Measurements from ENCODE around the gene ZNF302. TPM values are rescaled to one million over a fixed set of nuclear protein-coding genes. Genes with fewer than 3 reads are reported as not detected.

The ZNF302 gene
- total RNA-seq, 1 donor from 2014 or later = 32.4 TPM

DNA sequence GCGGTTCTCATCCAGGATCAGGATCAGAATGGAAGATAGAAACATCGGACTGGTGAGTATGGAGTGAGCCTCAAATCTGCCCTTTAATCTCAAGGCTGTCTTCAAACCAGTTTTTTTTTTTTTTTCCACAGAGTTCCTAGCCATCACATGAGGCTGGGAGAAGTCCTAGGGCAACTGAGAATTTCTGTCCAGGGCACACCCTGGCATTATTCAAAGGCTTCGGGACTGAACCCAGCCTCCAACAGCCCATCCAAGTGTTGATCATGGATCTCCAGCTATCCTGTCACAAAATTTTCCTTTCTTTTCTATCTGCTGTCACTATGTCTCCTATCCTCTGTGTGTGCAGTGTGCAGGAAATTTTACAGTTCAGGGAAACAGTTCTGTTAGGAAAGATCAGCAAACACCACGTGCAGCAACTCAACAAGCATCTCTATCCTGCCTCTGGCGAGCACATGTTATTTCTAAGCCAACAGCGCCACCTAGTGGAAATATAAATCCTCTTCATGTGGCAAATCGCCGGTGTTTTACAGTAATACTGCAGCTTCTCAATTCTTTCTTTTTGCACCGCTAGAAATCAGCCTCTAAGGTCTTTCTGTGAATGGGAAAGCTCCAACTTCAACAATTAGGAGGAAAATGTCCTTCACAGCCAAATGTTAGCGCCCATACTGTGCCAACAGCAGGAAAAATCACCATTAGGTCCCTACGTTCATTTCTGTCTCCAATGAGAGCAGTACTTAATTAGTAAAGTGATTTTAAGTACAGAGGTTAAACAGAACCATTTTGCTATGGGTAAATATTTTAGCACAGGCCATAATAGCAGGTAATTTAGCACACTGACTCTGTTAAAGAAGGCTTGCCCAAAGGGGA, 35.1 kb downstream of the ZNF302 start:
- peaks cover 8% of the 10 kb centered on the region for H3K9me3 Mint-ChIP-seq (ENCODE audit: unreplicated experiment)
- no peak overlapping the region for H3K4me3 Mint-ChIP-seq (ENCODE audit: unreplicated experiment)
- H3K27me3 Mint-ChIP-seq (ENCODE audit: unreplicated experiment) = peaks cover 2% of the 10 kb centered on the region
- peaks cover 6% of the 10 kb centered on the region for H3K36me3 Mint-ChIP-seq (ENCODE audit: low read depth, unreplicated experiment)
- DNase-seq (ENCODE audit: low spot score) = peak; percentile 59
- peak; percentile 99 for TF ChIP-seq CTCF (IDR thresholded peaks at IDR 0.05; ENCODE audit: unreplicated experiment)
- H3K4me1 Mint-ChIP-seq (ENCODE audit: unreplicated experiment) = no peaks in the 10 kb centered on the region
- no peak overlapping the region for H3K27ac Mint-ChIP-seq (ENCODE audit: unreplicated experiment)

- DNase-seq (ENCODE audit: low spot score) = no peak
- TF ChIP-seq CTCF (IDR thresholded peaks at IDR 0.05; ENCODE audit: unreplicated experiment) = no peak
- peaks cover 2% of the 10 kb centered on the region for H3K27me3 Mint-ChIP-seq (ENCODE audit: unreplicated experiment)
Measured at GRCh38 chr19:34713262-34713637, 35.8 kb downstream of the ZNF302 start.

GRCh38 chr19:34715357-34715756, 37.9 kb downstream of the ZNF302 start:
- Mint-ChIP-seq H3K27ac (ENCODE audit: unreplicated experiment) (no peak overlapping the region), H3K4me1 (ENCODE audit: unreplicated experiment) (no peaks in the 10 kb centered on the region), H3K9me3 (ENCODE audit: unreplicated experiment) (peaks cover 8% of the 10 kb centered on the region), H3K36me3 (ENCODE audit: low read depth, unreplicated experiment) (peaks cover 6% of the 10 kb centered on the region), H3K27me3 (ENCODE audit: unreplicated experiment) (no peaks in the 10 kb centered on the region), H3K4me3 (ENCODE audit: unreplicated experiment) (no peak overlapping the region)
- no peak for TF ChIP-seq CTCF (IDR thresholded peaks at IDR 0.05; ENCODE audit: unreplicated experiment)
- no peak for DNase-seq (ENCODE audit: low spot score)

More at GRCh38 chr19:34713262-34713637, 35.8 kb downstream of the ZNF302 start:
- H3K4me3 Mint-ChIP-seq (ENCODE audit: unreplicated experiment) = no peak overlapping the region
- no peak overlapping the region for H3K27ac Mint-ChIP-seq (ENCODE audit: unreplicated experiment)
- peaks cover 8% of the 10 kb centered on the region for H3K9me3 Mint-ChIP-seq (ENCODE audit: unreplicated experiment)
- no peaks in the 10 kb centered on the region for H3K4me1 Mint-ChIP-seq (ENCODE audit: unreplicated experiment)
- H3K36me3 Mint-ChIP-seq (ENCODE audit: low read depth, unreplicated experiment) = peaks cover 6% of the 10 kb centered on the region

DNA sequence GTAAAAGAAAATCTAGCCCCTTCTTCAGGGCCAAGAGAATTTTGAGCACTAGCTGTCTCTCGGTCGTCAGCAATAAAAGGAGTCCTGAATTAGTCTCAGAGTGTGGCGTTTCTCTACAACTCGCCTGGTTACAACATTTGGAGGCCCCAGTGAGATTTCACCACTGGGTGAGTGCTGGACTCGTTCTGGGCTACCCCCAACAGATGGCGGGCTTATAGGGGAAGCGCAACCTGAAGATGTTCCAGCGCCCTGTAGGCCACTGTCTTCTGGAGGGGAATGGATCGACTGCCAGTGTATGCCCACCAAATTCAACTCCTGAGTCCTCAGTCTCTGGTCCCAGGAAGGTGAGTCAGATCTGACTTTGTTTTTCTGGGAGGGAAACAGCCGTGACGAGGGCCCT, 44.9 kb downstream of the ZNF302 start:
- DNase-seq (ENCODE audit: low spot score) = no peak
- no peak for TF ChIP-seq CTCF (IDR thresholded peaks at IDR 0.05; ENCODE audit: unreplicated experiment)
- no peaks in the 10 kb centered on the region for H3K9me3 Mint-ChIP-seq (ENCODE audit: unreplicated experiment)
- H3K4me1 Mint-ChIP-seq (ENCODE audit: unreplicated experiment) = peaks cover under 1% of the 10 kb centered on the region
- H3K4me3 Mint-ChIP-seq (ENCODE audit: unreplicated experiment) = no peak overlapping the region
- H3K36me3 Mint-ChIP-seq (ENCODE audit: low read depth, unreplicated experiment) = no peaks in the 10 kb centered on the region
- peaks cover 4% of the 10 kb centered on the region for H3K27me3 Mint-ChIP-seq (ENCODE audit: unreplicated experiment)
- no peak overlapping the region for H3K27ac Mint-ChIP-seq (ENCODE audit: unreplicated experiment)

- Mint-ChIP-seq H3K9me3 (ENCODE audit: unreplicated experiment) (no peaks in the 10 kb centered on the region), H3K36me3 (ENCODE audit: low read depth, unreplicated experiment) (no peaks in the 10 kb centered on the region), H3K27me3 (ENCODE audit: unreplicated experiment) (peaks cover 8% of the 10 kb centered on the region), H3K27ac (ENCODE audit: unreplicated experiment) (no peak overlapping the region), H3K4me3 (ENCODE audit: unreplicated experiment) (no peak overlapping the region), H3K4me1 (ENCODE audit: unreplicated experiment) (peaks cover 7% of the 10 kb centered on the region)
- DNase-seq (ENCODE audit: low spot score) = no peak
- no peak for TF ChIP-seq CTCF (IDR thresholded peaks at IDR 0.05; ENCODE audit: unreplicated experiment)
Measured at GRCh38 chr19:34725400-34725799, 47.9 kb downstream of the ZNF302 start.

Data from endothelial cell (in vitro differentiated cells).